Measurements from ENCODE around the gene SYT1. TPM values are rescaled to one million over a fixed set of nuclear protein-coding genes. Genes with fewer than 3 reads are reported as not detected.
A peak's percentile ranks its signal among the peaks of the same experiment; 100 is the strongest.

Gene SYT1
- total and polyA plus RNA-seq, 2 of the 4 experiments (the other 2 are of a cell fraction): 2.8 to 3.0 TPM

DNA sequence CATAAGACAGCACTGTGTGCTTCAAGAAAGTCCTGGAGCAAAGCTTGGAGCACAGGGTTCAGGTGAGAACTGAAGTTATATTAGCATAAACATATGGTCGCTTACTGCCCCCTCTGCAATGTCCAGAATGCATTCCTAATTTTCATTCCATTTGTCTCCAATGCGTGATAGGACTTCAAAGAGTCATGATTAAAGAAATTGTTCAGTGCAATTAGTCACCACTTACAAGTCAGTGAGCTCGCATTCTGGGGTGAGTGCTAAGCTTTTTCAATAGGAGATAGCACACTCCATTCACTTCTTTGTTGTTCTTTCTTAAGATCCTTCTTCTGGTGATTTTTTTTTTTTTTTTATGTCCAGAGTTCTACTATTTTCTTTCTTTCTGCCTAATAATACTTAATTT, 398.4 kb downstream of the SYT1 start:
- Histone ChIP-seq H3K27ac (ENCODE audit: insufficient read depth, low read length) (no peak overlapping the region), H2AK9ac (replicated peaks; ENCODE audit: low read depth, low read length, poor library complexity) (no peak overlapping the region), H4K5ac (ENCODE audit: low read depth, low read length) (no peak overlapping the region), H3K56ac (ENCODE audit: extremely low read depth, insufficient read depth, low read length) (no peak overlapping the region), H4K91ac (ENCODE audit: insufficient read depth, low read depth, low read length) (no peak overlapping the region), H3K27me3 (ENCODE audit: control insufficient read depth, insufficient read depth, low read length) (no peaks in the 10 kb centered on the region), H2AFZ (replicated peaks; ENCODE audit: low read length, poor library complexity) (no peak overlapping the region), H3K23ac (ENCODE audit: low read depth, low read length) (no peak overlapping the region), H3K4ac (ENCODE audit: low read depth, low read length) (no peak overlapping the region), H3K4me3 (ENCODE audit: insufficient read depth, low read depth, low read length) (no peak overlapping the region), H2BK120ac (ENCODE audit: low read depth, low read length) (no peak overlapping the region), H2AK5ac (ENCODE audit: low read depth, low read length) (no peak overlapping the region), H3K4me2 (ENCODE audit: low read depth, low read length) (no peak overlapping the region; the same call in 1 of the 2 replicates), H2BK20ac (ENCODE audit: low read depth, low read length) (no peak overlapping the region), H4K8ac (ENCODE audit: low read depth in 2 of 2, low read length in 2 of 2) (no peak overlapping the region), H3K36me3 (ENCODE audit: control insufficient read depth, insufficient read depth, low read length) (no peaks in the 10 kb centered on the region), H2BK15ac (ENCODE audit: low read depth, low read length) (no peak overlapping the region), H3K79me1 (ENCODE audit: low read depth in 1 of 2, low read length in 2 of 2) (no peaks in the 10 kb centered on the region), H3K9me3 (ENCODE audit: control insufficient read depth, insufficient read depth, low read length) (no peaks in the 10 kb centered on the region), H3K14ac (replicated peaks; ENCODE audit: low read depth, low read length) (no peak overlapping the region), H3K9me1 (ENCODE audit: insufficient read depth, low read length) (no peaks in the 10 kb centered on the region; the same call in 1 of the 2 replicates), H4K20me1 (ENCODE audit: insufficient read depth, low read length) (no peaks in the 10 kb centered on the region), H2BK5ac (ENCODE audit: low read depth, low read length, poor library complexity, severe bottlenecking) (no peak overlapping the region), H3K4me1 (ENCODE audit: control insufficient read depth, insufficient read depth, low read length) (no peaks in the 10 kb centered on the region), H3K9ac (ENCODE audit: low read depth, low read length) (no peak overlapping the region), H3K18ac (ENCODE audit: low read depth, low read length) (no peak overlapping the region)
- in situ Hi-C loops (cut with MboI; ENCODE audit: low sequenced_read_pairs): no loop called here
- intact Hi-C loops (cut with micrococcal nuclease): no loop called here
- CTCF ChIA-PET: interaction anchor here (0.6 to 1.2 kb wide), 2 partner anchors 27 to 48 kb away, joined by 3 to 4 read pairs; no protein-coding TSS in a partner anchor
- dilution Hi-C loops (cut with HindIII; ENCODE audit: low sequenced_read_pairs, unreplicated experiment): no loop called here
- POLR2A ChIA-PET (ENCODE audit: unreplicated experiment): interaction anchor here (0.6 kb wide), 1 partner anchor 25 kb away, joined by 4 read pairs; no protein-coding TSS in a partner anchor
- no TSS peak for BruUV-seq (replicated peaks)
- TF ChIP-seq CHD1 (IDR thresholded peaks at IDR 0.05; ENCODE audit: low read depth, low read length): no peak
- TF ChIP-seq MAFK (IDR thresholded peaks at IDR 0.05; ENCODE audit: low read depth, low read length): no peak
- no peak for TF ChIP-seq MXI1 (IDR thresholded peaks at IDR 0.05; ENCODE audit: borderline replicate concordance, low read depth, low read length)
- no peak for TF ChIP-seq SMC3 (IDR thresholded peaks at IDR 0.05; ENCODE audit: low read depth, low read length)
- TF ChIP-seq MAZ (IDR thresholded peaks at IDR 0.05; ENCODE audit: borderline replicate concordance, low read depth, low read length): no peak
- TF ChIP-seq CEBPB (IDR thresholded peaks at IDR 0.05; ENCODE audit: low read depth, low read length): no peak
- no peak for TF ChIP-seq POLR2A (IDR thresholded peaks at IDR 0.05; ENCODE audit: low read depth, low read length)
- DNase-seq (peak; percentile 38), ATAC-seq (ENCODE audit: low read depth) (peak; percentile 32; the same call in 1 of the 2 replicates)
- no CpG with 5 or more reads among the region's 3 CpGs for WGBS, 2 experiments (ENCODE audit: extremely low coverage in 2 of 2, insufficient read length in 1 of 2)
